Islet precursor cell (in vitro differentiated cells): ENCODE data around the gene AHNAK2.
"Not testable (repeated sequence)": the region's sequence is repeated elsewhere in the genome, so short reads cannot be mapped to it uniquely, and the experiment has no call there.

Experiments
- DNase-seq: peaks from one replicate; pipeline ENCODE4 v3.0.0-alpha.2; 2018

The AHNAK2 gene

DNA sequence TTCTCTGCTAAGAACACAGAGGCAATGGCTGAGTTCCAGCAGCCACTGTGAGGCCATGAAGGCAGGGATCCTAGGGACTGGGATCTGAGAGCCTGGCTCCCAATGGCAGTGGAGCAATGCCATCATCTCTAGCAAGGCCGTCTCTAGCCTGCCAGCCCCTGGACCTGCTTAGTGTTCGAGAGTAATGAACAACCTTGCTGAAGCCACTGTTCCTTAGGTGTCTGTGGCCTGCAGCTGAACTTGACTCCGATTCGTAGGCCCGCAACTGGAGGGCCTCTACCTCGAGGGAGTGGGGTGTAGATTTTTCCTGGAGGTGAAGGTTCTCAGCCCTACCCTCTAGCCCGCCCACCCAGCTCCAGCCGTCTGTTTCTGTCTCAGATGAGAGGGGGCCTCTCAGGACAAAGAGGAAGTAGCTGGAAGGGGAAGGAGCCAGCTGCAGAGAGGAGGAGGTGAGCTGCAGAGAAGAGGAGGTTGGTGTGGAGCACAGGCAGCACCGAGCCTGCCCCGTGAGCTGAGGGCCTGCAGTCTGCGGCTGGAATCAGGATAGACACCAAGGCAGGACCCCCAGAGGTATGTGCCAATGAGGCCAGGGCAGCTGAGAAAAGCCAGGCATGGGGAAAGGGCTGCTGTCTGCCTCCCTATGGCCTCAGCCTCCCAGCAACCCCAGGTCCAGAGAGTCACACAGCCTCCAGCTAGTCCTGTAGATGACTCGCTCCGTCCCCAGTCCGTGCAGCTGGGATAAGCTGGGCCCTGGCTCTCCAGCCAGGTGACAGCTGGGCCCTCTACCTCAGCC lies 53.6 kb downstream of the AHNAK2 start, which contains the start of gene PLD4:
Gene PLD4 (plus strand): TSS at position 459 of the 793 bp plus-strand sequence. CDS start 2,262 bp downstream, outside the sequence.
- peak; percentile 67 for DNase-seq

DNA sequence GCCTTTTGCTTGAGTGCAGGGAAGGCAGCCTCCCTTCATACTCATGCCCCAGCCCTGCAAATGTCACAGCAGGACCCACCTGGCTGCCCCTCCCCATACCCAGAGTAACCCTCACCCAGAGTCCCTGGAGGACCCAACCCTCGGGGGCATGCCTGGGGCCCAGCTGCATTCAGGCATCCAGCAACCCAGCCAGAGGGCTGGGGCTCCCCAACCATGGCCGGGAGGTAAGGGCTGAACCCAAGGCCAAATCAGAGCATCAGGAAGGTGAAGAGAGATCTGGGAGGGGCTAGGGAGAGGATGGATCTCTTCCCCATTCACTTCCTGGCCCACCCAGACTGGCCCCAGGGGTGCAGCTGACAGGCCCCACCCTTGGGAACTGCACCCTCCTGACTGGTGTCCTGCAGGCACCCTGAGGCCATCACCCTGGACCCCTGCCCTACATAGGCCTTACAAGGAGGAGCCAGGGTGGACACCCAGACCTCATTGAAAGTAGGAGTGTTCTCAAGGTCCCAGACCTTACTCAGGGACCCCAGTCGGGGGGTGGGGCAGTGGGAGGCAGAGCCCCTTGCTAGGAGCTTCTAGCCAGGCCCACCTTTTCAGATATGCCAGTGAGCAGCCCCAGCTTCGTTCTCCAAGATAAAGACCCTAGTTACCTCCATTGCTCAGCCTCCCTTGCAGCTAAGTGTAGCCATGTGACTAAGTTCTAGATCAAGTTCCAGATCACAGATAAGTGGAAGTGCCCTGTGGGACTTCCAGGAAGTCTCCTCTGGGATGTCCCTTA lies 54.3 kb downstream of the AHNAK2 start:
- DNase-seq: peak; percentile 21

DNA sequence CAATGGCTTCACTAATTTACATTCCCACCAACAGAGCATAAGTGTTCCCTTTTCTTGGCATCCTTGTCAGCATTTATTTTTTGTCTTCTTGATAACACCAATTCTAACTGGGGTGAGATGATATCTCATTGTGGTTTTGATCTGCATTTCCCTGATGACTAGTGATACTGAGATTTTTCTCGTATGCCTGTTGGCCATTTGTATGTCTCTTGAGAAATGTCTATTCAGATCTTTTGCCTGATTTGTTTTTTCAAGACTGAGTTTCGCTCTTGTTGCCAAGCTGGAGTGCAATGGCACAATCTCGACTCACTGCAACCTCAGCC lies 58.2 kb downstream of the AHNAK2 start:
- no peak for DNase-seq

DNA sequence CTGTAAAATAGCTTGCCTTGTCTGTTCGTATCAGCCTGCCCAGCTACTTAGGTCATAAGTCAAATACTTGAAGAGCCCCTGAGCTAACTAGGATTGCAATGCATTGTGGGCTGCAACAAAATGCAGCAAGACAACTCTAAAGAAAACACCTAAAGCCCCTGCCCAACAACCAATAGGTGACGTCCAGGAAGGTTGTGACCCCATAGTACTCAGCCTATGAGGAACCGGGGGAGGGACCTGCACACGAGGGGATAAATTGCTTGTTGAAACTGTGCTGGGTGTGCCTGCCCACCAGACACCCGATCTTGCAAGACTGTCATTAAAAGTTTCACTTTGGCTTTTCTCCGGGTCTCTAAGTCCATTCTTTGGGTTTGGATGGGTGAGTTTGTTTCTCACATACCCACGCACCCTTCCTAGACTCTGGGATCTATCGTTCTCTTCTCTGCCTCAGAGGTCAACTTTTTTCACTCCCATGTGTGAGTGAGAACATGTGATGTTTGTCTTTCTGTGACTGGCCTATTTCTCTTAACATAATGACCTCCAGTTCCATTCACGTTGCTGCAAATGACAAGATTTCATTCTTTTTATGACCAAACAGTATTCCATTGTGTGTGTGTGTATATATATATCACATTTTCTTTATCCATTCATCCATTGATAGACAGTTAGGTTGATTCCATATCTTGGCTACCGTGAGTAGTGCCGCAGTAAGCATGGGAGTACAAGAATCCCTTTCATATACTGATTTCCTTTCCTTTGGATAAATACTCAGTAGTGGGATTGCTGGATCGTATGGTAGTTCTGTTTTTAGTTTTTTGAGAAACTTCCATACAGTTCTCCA lies 58.8 kb downstream of the AHNAK2 start:
- DNase-seq: peak; percentile 25

DNA sequence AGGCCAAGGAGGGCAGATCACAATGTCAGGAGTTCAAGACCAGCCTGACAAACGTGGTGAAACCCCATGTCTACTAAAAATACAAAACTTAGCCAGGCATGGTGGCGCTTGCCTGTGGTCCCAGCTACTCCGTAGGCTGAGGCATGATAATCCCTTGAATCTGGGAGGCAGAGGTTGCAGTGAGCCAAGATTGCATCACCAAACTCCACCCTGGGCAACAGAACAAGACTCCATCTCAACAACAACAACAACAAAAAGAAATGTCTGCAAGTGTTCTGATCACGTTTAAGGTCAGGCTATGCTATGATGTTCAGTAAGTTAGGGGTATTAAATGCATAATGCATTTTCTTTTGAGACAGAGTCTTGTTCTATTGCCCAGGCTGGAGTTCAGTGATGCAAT lies 60.2 kb downstream of the AHNAK2 start:
- peak; percentile 2 for DNase-seq

DNA sequence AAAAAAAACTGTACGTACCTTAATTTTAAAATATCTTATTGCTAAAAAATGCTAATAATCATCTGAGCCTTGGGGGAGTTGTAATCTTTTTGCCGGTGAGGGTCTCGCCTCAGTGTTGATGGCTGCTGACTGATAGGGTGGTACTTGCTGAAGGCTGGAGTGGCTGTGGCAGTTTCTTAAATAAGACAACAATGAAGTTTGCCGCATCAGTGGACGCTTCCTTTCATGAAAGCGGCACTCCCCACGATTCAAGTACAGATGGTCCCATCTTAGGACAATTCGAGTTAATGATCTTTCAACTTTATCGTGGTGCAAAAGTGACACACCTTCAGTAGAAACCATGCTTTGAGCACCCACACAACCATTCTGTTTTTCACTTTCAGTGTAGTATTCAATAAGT lies 61.1 kb downstream of the AHNAK2 start:
- DNase-seq: peak; percentile 6

DNA sequence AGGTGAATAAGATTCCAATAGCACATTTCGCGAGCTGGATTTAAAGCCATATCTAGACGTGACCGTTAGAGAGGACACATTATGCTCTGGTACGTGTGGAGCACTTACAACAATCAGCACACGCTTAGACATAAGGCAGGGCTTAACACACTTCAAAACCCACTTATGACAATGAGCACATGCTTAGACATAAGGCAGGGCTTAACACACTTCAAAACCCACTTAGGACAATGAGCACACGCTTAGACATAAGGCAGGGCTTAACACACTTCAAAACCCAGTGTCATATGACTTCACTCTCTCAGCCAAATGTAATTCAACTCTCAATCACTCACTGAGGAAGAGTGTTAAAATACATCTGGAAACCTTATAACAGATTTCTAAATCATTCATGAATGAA lies 64.7 kb downstream of the AHNAK2 start:
- peak; percentile 3 for DNase-seq

DNA sequence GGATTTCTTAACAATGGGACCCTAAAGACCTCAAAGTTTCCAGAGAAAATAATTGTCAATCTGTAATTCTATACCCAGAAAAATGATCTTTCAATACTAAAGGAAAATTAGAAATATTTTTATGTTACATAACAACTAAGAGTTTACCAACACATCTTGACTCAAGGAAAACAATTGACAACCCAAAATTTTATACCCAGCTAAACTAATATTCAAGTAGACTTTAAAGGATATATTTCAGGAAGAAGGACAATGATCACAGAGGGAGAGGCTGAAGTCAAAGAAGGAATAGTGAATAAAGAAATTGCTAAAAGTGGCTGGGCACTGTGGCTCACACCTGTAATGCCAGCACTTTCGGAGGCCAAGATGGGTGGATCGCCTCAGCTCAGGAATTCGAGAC lies 66.1 kb downstream of the AHNAK2 start:
- peak; percentile 1 for DNase-seq

DNA sequence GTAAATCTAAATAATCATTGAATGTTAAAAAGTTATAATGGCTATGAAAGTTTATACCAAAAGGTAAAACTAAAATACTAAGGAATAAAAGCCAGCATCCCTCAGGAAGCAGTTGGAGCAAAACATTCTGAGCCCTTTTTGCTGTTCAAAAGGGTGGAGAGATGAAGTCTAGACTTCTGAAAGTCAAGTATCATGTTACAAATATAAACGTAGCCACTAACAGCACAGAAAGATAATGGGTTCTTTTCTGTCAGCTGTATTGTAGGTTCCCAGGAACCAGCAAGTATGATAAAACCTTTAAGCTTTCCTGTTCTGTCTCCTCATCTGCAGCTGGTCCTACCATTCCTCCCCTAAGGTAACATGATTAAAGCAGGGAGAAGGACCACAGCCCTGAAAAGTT lies 69.9 kb downstream of the AHNAK2 start:
- peak; percentile 23 for DNase-seq

DNA sequence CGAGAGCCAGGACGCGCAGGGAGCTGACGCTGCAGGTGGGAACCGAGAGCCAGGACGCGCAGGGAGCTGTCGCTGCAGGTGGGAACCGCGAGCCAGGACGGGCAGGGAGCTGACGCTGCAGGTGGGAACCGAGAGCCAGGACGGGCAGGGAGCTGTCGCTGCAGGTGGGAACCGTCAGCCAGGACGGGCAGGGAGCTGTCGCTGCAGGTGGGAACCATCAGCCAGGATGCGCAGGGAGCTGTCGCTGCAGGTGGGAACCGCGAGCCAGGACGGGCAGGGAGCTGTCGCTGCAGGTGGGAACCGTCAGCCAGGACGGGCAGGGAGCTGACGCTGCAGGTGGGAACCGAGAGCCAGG lies 72.6 kb downstream of the AHNAK2 start:
- not testable (repeated sequence) for DNase-seq

DNA sequence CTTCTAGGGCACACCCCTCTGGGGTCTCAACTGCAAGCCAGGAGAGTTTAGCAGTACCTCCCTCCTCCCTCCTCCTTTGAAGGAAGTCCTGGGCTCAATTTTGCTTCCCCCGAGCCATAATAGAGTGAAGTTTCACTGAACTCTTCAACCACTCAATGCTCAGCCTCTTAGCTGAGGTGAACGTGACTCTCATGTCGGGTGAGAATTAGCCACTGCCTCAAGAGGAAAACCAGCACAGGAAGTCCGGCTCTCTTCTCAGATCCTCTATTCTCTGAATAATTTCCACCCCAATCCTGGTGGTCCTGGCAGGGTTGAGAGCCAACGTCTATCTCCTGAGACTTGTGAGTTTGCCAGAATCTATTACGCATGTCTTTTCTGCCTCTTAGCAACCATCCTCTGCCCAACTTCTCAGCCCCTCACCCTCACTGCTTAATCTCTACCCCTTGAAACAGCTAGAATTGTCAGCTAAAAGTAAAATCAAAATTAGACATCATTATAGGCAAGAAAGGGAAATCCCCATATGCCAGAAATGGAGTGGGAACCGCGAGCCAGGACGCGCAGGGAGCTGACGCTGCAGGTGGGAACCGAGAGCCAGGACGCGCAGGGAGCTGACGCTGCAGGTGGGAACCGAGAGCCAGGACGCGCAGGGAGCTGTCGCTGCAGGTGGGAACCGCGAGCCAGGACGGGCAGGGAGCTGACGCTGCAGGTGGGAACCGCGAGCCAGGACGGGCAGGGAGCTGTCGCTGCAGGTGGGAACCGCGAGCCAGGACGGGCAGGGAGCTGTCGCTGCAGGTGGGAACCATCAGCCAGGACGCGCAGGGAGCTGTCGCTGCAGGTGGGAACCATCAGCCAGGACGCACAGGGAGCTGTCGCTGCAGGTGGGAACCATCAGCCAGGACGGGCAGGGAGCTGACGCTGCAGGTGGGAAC lies 73.3 kb downstream of the AHNAK2 start:
- peak; percentile 22 for DNase-seq

DNA sequence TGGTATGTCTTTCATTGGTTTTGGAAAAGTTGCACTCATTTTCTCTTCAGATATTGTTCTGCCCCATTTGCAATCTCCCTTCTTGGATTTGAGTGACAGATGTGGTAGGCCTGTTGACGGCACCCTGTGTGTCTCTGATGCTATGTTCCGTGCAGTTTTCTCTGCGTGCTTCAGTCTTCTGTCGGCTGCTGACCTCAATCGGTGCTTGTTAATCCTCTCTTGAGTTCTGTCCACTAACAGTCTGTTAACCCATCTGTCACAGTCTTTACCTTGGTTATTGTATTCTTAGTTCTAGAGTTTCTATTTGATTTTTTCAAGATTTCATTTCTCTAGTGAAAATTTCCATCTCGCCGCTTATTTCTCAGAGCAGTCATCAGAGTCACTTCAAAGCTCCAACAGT lies 74.2 kb downstream of the AHNAK2 start:
- DNase-seq: peak; percentile 10

DNA sequence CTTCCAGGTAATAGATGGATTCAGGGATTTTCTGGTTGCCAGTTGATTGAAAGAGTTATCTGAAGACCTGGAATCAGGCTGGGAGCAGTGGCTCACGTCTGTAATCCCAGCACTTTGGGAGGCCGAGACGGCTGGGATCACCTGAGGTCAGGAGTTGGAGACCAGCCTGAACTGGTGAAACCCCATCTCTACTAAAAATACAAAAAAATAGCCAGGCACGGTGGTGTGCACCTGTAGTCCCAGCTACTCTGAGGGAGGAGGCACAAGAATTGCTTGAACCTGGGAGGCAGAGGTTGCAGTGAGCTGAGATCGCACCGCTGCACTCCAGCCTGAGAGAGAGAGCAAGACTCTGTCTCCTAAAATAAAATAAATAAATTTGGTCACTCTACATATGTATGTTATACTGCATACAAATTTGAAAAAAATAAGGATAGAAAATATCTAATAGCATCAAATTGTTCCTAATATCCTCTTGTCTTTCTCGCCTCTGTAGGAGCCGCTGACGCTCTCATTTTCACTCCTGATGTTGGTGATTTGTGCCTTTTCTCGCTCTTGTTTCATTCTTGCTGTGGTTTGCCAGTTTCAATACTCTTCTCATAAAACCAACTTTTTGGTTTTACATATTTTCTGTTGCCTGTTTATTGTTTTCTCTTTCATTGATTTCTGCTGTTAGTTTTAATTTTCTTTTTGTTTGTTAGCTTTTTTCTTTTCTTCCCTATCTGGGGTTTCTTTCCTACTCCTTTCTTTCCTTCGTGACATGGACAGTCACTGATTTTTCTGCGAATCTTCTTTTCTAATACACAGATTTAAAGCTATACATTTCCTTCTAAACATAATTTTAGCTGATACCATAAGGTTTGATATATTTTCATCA lies 77.3 kb downstream of the AHNAK2 start:
- peak; percentile 11 for DNase-seq

DNA sequence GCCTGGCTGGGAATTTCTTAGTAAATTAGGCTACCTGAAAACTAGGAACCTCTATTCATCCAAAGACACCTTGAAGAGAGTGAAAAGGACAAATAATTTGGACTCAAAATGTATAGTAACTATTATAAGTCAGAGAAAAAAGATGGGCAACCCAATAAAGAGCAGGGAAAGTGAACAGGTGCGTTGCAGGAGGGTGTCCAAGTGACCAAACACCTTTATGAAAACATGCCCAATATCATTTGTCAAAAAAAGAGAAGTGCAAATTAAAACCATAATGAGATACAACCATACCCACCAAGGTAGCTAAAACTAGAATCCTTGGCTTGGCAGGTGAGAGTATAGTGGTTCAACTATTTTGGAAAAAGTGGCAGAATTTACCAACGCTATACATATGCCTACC lies 78.4 kb downstream of the AHNAK2 start:
- peak; percentile 7 for DNase-seq

DNA sequence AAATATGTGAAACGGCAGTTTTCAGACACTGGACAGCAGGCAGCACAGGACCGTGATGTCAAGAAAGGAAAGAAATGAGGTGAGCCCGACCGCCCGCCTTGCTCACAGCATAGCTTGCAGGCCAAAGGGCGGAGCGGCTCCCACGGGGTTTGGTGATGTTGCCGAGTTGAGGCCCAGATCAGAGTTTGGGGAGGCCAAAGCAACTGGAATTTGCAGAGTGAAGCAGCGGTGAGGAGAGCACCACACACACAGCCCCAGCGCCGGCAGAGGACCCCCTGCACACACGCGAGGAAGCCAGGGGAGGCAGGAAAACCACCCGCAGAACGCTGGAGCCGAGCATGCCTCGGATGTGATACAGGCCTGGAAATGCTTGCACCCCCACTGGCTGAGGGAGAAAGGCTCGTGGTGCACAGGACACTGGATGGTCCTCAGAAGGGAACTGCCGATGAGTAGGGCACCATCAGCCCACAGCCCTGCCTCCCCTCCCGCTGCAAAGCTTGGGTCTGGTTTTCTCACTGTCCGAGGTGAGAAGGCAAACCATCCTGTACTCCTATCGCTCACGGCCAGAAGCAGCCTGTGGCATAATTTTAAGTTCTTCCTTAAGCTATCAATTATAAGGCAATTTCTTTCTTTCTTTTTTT lies 79.2 kb downstream of the AHNAK2 start:
- DNase-seq: peak; percentile 52

DNA sequence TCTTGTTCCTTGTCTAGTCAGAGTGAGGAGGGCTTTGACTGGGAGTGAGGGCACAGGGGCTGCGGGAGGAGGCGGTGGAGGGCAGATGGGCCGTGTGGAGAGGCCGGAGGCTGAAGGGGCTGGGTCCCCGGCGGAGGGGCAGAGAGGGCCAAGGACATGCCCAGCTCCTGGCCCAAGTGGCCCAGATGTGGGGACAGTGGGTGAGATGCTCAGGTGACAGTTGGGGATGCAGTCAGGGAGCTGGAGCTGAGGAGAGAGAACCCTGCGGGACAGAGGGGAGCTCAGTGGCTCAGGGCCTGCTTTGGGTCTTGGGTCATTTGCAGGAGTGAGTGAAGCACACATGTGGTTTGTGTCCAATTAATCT lies 80.0 kb downstream of the AHNAK2 start:
- DNase-seq: no peak

DNA sequence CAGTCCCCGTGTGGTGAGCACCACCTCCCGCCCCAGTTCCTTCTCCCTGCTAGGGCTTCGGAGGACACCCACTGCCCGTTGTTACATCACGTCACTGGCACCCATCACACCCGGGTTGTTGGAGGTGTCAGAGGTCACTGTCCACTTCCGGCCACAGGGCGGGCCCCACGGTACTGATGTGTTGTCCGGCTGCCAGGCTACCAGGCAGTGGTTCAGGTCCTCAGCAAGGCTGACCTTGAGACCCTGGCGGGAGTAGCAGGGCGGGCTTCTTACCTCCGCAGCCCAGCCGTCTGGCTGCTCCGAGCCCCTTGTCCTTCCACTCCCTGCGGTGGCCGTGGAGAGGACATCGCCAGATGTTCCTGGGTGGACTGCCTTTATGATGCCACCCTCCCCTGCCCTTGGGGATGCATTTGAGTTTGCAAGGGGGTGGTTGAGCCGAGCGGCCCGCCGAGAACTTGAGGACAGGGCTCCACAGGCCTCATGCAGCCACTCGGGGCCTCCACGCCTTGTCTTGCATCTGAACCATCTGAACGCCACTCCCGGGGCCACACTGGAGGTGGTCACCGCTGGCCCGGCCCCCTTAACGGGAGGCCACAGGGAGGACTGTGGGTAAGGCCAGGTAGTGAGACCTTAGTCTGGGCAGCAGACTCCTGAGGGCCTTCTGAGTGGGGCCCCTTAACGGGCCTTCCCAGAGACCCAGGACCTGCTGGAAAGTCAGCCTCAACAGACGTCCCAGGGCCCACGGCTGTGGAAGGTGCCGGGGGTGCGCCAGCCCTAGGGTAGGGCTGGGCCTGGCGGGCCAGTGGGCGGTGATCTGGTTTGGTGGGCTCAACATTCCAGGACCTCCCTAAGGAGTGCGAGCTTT lies 80.6 kb downstream of the AHNAK2 start:
- DNase-seq: peak; percentile 50

DNA sequence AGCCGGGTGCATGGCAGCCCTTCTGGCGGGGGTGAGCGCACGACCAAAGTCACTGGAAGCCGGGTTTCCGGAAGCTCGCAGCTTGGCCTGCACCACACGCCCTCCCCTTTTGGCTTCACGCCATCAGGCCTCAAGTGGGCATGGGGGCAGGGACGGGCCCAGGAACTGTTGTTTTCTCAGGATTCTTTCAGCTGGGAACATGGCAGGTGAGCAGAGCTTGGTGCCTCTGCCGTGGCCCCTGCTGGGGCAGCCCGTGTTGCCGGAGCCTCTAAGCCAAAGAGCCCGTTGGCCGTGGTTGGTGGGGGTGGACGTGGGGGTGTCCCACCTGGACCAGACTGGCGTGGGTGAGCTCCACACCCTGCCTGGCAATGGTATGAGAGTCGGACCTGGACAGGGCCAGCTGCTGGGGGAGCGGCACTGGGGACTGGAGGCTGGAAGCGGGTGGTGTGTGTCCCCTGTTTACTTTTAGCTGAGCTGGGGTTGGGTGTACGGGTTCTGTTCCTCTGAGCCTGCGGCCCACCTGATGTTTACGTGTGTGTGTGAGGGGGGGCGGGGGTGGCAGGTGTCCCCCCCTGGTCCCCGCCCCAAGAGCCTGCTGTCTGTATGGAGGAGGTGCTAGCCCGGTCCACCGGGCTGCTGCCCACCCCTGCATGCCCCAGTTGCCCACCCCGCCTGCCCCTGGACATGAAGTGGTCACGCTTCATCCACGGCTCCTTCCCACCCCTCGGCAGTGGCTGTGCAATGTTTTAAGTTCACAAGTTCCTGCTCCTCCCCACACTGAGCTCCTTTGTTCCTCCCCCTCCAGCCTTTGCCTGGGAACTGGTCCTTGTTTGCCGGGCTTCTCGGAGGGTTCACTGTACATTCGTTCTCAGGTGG lies 82.2 kb downstream of the AHNAK2 start:
- peak; percentile 50 for DNase-seq
